Measurements from ENCODE around the gene NCOA3.

Gene NCOA3

GRCh38 chr20:47479093-47479492, 22.6 kb upstream of the NCOA3 start:
- TF ChIP-seq CTCF (IDR thresholded peaks at IDR 0.05; ENCODE audit: control insufficient read depth, extremely low read depth, insufficient read depth), result no peak
- DNase-seq (ENCODE audit: low read depth), result no peak
- H3K4me3 ChIP-seq (ENCODE audit: low read depth, low read length), result no peak overlapping the region

GRCh38 chr20:47479506-47479905, 22.2 kb upstream of the NCOA3 start:
- no peak for TF ChIP-seq CTCF (IDR thresholded peaks at IDR 0.05; ENCODE audit: control insufficient read depth, extremely low read depth, insufficient read depth)
- H3K4me3 ChIP-seq (ENCODE audit: low read depth, low read length), result no peak overlapping the region
- no peak for DNase-seq (ENCODE audit: low read depth)

- no peak overlapping the region for H3K4me3 ChIP-seq (ENCODE audit: low read depth, low read length)
- DNase-seq (ENCODE audit: low read depth), result no peak
- TF ChIP-seq CTCF (IDR thresholded peaks at IDR 0.05; ENCODE audit: control insufficient read depth, extremely low read depth, insufficient read depth), result no peak
Observed at GRCh38 chr20:47480239-47480638, 21.4 kb upstream of the NCOA3 start.

- H3K4me3 ChIP-seq (ENCODE audit: low read depth, low read length), result no peak overlapping the region
- no peak for TF ChIP-seq CTCF (IDR thresholded peaks at IDR 0.05; ENCODE audit: control insufficient read depth, extremely low read depth, insufficient read depth)
- DNase-seq (ENCODE audit: low read depth), result no peak
Observed at GRCh38 chr20:47480705-47481104, 21.0 kb upstream of the NCOA3 start.

GRCh38 chr20:47481330-47482216, 20.1 kb upstream of the NCOA3 start:
- H3K4me3 ChIP-seq (ENCODE audit: low read depth, low read length), result no peak overlapping the region
- no peak for TF ChIP-seq CTCF (IDR thresholded peaks at IDR 0.05; ENCODE audit: control insufficient read depth, extremely low read depth, insufficient read depth)
- no peak for DNase-seq (ENCODE audit: low read depth)

- no peak overlapping the region for H3K4me3 ChIP-seq (ENCODE audit: low read depth, low read length)
- DNase-seq (ENCODE audit: low read depth), result no peak
- no peak for TF ChIP-seq CTCF (IDR thresholded peaks at IDR 0.05; ENCODE audit: control insufficient read depth, extremely low read depth, insufficient read depth)
Observed at GRCh38 chr20:47482705-47483104, 19.0 kb upstream of the NCOA3 start.

GRCh38 chr20:47484303-47484702, 17.4 kb upstream of the NCOA3 start:
- TF ChIP-seq CTCF (IDR thresholded peaks at IDR 0.05; ENCODE audit: control insufficient read depth, extremely low read depth, insufficient read depth), result no peak
- no peak for DNase-seq (ENCODE audit: low read depth)
- H3K4me3 ChIP-seq (ENCODE audit: low read depth, low read length), result no peak overlapping the region
